Fibroblast of skin of abdomen (primary cell): Measurements from ENCODE around the gene ZNF235.
"Not testable (repeated sequence)": the region's sequence is repeated elsewhere in the genome, so short reads cannot be mapped to it uniquely, and the experiment has no call there.

ENCODE experiments used
- DNase-seq: peaks from one replicate; pipeline ENCODE4 v3.0.0-alpha.2; 2013

Gene ZNF235

DNA sequence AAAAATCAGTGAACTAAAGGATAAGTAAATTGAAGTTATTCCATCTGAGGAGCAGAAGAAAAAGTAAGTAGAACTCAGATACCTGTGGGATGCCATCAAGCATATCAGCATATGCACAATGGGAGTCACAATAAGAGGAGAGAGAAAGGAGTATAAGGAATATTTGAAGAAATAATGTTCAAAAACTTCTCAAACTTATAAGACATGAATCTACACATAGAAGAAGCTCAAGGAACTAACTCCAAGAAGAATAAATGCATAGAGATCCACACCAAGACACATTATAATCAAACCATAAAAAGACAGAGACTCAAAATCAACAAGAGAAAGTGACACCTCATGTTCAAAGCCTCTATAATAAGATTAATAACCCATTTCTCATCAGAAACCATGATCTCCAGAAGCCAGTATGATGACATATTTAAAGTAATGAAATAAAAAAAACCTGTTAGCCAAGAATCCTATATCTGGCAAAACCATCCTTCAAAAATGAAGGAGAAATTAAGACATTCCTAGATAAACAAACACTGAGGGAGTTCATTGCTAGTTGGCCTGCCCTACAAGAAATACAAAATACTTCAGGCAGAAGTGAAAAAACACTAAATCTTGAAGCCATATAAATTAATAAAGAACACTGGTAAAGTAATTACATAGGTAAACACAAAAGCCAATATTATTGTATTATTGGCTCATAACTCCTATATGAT lies 49.0 kb downstream of the ZNF235 start:
- DNase-seq: no peak

DNA sequence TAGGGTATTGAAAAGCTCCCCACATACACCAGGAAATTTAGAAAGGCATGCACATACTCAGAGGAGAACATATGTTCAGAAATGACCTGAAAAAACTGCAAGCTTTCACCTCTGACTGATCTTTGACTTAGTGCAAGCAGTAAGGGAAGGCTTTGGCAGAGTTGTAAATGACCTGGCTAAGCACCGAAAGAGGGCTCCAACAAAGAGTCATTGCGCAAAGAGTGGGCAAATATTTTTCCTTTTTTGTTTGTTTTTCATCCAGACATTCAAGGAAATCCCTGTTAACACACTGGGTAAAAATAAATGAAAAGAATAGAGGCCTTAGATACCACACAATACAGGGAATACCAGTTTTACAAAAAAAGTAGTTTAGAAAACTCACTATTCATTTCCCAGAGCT lies 50.3 kb downstream of the ZNF235 start:
- DNase-seq: no peak

DNA sequence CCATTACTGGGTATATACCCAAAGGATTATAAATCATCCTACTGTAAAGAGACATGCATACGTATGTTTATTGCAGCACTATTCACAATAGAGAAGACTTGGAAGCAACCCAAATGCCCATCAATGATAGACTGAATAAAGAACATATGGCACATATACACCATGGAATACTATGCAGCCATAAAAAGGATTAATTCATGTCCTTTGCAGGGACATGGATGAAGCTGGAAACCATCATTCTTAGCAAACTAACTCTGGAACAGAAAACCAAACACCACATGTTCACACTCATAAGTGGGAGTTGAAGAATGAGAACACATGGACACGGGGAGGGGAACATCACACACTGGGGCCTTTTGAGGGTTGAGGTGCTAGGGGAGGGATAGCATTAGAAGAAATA lies 51.4 kb downstream of the ZNF235 start:
- DNase-seq: not testable (repeated sequence)

DNA sequence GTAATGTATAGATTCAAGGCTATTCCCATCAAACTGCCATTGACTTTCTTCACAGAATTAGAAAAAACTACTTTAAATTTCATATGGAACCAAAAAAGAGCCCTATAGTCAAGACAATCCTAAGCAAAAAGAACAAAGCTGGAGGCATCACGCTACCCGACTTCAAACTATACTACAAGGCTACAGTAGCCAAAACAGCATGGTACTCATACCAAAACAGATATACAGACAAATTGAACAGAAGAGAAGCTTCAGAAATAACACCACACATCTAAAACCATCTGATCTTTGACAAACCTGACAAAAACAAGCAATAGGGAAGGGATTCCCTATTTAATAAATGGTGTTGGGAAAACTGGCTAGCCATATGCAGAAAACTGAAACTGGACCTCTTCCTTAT lies 52.5 kb downstream of the ZNF235 start:
- not testable (repeated sequence) for DNase-seq

DNA sequence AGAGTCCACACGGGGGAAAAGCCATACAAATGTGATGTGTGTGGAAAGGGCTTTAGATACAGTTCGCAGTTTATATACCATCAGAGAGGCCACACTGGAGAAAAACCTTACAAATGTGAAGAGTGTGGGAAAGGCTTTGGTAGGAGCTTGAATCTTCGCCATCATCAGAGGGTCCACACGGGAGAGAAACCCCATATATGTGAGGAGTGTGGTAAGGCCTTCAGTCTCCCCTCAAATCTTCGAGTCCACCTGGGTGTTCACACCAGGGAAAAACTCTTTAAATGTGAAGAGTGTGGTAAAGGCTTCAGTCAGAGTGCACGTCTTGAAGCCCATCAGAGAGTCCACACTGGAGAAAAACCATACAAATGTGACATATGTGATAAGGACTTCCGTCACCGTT lies 68.4 kb downstream of the ZNF235 start:
- DNase-seq: no peak
